ENCODE results near the gene CPSF4.
A peak's percentile ranks its signal among the peaks of the same experiment; 100 is the strongest.

The CPSF4 gene

GRCh38 chr7:99406557-99406956, 32.2 kb upstream of the CPSF4 start:
- ChIA-PET POLR2A (interaction anchor here (3.5 kb wide), 1 partner anchor 8 kb away, joined by 21 read pairs; no protein-coding TSS in a partner anchor), CTCF (interaction anchor here (0.9 to 1.7 kb wide), 3 partner anchors 13 to 30 kb away, joined by 3 to 4 read pairs (median 3); no protein-coding TSS in a partner anchor)
- peak overlapping the region; percentile 29; the same call in 1 of the 2 replicates for H3K4me3 ChIP-seq (ENCODE audit: low read depth, low read length)
- no peak for DNase-seq (ENCODE audit: low read depth, low spot score)
- TF ChIP-seq CTCF (IDR thresholded peaks at IDR 0.05; ENCODE audit: insufficient read depth, low read length, missing control alignments), result no peak

GRCh38 chr7:99407872-99408378, 30.8 kb upstream of the CPSF4 start:
- POLR2A ChIA-PET, result interaction anchor here (0.5 to 3.5 kb wide), 6 partner anchors 9 to 152 kb away, joined by 3 to 21 read pairs (median 4); partner anchors contain the start of genes CPSF4 and PTCD1
- H3K4me3 ChIP-seq (ENCODE audit: low read depth, low read length), result peak overlapping the region; percentile 98
- DNase-seq (ENCODE audit: low read depth, low spot score), result peak; percentile 24
- TF ChIP-seq CTCF (IDR thresholded peaks at IDR 0.05; ENCODE audit: insufficient read depth, low read length, missing control alignments), result no peak
- CTCF ChIA-PET, result interaction anchor here (0.9 to 1.6 kb wide), 4 partner anchors 8 to 32 kb away, joined by 3 to 5 read pairs (median 3); no protein-coding TSS in a partner anchor

GRCh38 chr7:99408379-99409191, 30.2 kb upstream of the CPSF4 start, which contains the start of the genes BUD31 and PDAP1:
Gene BUD31, plus strand, starts transcription at chr7:99408969. Its CDS starts 2,124 bp downstream, at chr7:99411093.
Gene PDAP1, minus strand, starts transcription at chr7:99408597. Its CDS starts 49 bp downstream, at chr7:99408548.
- POLR2A ChIA-PET, result interaction anchor here (0.6 to 3.5 kb wide), 13 partner anchors 10 to 216 kb away, joined by 3 to 21 read pairs (median 4); partner anchors contain the start of genes CPSF4, PTCD1 and ZKSCAN5
- DNase-seq (ENCODE audit: low read depth, low spot score), result peak; percentile 76
- CTCF ChIA-PET, result interaction anchor here (1.1 kb wide), 2 partner anchors 8 to 84 kb away, joined by 3 read pairs; no protein-coding TSS in a partner anchor
- peak within 1 kb of the TSS; percentile 98 for H3K4me3 ChIP-seq (ENCODE audit: low read depth, low read length)
- TF ChIP-seq CTCF (IDR thresholded peaks at IDR 0.05; ENCODE audit: insufficient read depth, low read length, missing control alignments), result no peak

GRCh38 chr7:99409192-99409572, 29.6 kb upstream of the CPSF4 start:
- CTCF ChIA-PET, result interaction anchor here (1.1 kb wide), 1 partner anchor 84 kb away, joined by 3 read pairs; no protein-coding TSS in a partner anchor
- peak overlapping the region; percentile 98 for H3K4me3 ChIP-seq (ENCODE audit: low read depth, low read length)
- no peak for TF ChIP-seq CTCF (IDR thresholded peaks at IDR 0.05; ENCODE audit: insufficient read depth, low read length, missing control alignments)
- no peak for DNase-seq (ENCODE audit: low read depth, low spot score)
- POLR2A ChIA-PET, result interaction anchor here (0.8 to 3.5 kb wide), 10 partner anchors 10 to 215 kb away, joined by 3 to 21 read pairs (median 4); partner anchors contain the start of genes CPSF4, PTCD1 and ZKSCAN5

- no peak for DNase-seq (ENCODE audit: low read depth, low spot score)
- no peak for TF ChIP-seq CTCF (IDR thresholded peaks at IDR 0.05; ENCODE audit: insufficient read depth, low read length, missing control alignments)
- ChIA-PET POLR2A (interaction anchor here (0.8 to 3.5 kb wide), 2 partner anchors 11 kb away, joined by 3 to 21 read pairs; no protein-coding TSS in a partner anchor), CTCF (interaction anchor here (0.6 kb wide), 1 partner anchor 13 kb away, joined by 3 read pairs; no protein-coding TSS in a partner anchor)
- peak overlapping the region; percentile 98 for H3K4me3 ChIP-seq (ENCODE audit: low read depth, low read length)
Measured at GRCh38 chr7:99409806-99410205, 28.9 kb upstream of the CPSF4 start.

Measured in AG04449 (cell line).